HTR-8/SVneo (cell line): ENCODE data around the gene PSMC4.
A peak's percentile ranks its signal among the peaks of the same experiment; 100 is the strongest.
"Not testable (repeated sequence)": the region's sequence is repeated elsewhere in the genome, so short reads cannot be mapped to it uniquely, and the experiment has no call there.

Source experiments
- DNase-seq: peaks from one replicate; pipeline ENCODE4 v3.0.0; 2011; ENCODE audit warnings: low spot score, mixed read lengths; ENCODE audit not compliant: insufficient read length
- FAIRE-seq: peaks from 2 replicates; lab custom pipeline; 2011; peaks lifted over from hg19 to GRCh38; lab: Jason Lieb, UNC

The PSMC4 gene

GRCh38 chr19:39942366-39942730 is 28.6 kb upstream of the PSMC4 start:
- DNase-seq (no peak), FAIRE-seq (no peak)

DNA sequence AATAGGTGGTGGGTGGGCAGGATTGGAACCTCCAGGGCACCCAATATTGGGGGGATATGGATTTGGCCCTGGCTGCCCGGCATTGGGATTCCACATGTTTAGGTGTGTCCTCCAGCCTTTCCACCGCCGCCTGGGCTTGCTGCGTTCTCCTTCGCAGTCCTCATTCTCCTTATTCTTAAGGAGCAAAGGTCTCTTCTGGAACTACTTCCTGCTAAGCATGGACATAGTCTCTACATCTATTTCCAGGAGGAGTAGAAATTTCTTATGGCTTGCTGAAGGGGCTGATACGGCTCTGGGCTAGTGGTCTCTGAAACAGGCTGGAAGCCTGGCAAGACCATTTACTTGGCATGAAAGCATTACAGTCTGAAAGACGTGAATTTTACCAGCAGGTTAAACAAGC is 27.4 kb upstream of the PSMC4 start:
- DNase-seq (no peak), FAIRE-seq (no peak)

GRCh38 chr19:39946532-39946931 is 24.4 kb upstream of the PSMC4 start:
- FAIRE-seq (no peak), DNase-seq (no peak)

DNA sequence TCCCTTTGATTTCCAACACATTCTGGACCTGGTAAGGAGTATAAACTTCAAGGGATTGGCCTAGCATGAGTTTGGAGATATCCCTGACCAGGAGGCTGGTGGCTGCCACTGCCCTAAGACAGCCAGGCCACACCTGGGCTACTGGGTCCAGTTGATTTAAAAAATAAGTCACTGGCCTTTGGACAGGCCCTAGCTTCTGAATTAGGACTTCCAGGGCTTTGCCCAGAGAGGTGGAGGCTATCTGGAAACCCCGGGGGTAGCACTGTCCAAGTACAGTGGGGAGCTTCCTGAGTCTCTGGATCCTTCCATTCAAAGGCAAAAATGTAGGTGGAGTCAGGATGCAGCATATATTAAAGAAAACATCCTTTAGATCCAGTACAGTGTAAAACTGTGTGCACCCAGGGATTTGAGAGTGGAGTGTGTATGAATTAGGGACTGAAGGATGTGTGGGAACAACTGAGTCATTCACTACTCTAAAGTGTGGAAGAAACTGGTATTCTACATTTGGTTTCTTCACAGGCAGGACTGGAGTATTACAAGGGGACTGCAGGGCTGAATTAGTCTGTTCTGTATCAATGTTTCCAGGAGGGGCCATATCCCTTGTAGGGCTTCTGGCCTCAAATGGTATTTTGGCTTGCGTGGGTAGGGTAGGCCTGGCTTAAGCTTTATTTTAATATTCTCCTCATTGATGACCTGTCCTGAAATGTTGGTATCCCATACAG is 21.8 kb upstream of the PSMC4 start:
- FAIRE-seq: no peak

GRCh38 chr19:39951065-39951650 is 19.8 kb upstream of the PSMC4 start:
- FAIRE-seq: no peak
- no peak for DNase-seq

More for the DNA sequence above, 21.8 kb upstream of the PSMC4 start:
- no peak for DNase-seq

DNA sequence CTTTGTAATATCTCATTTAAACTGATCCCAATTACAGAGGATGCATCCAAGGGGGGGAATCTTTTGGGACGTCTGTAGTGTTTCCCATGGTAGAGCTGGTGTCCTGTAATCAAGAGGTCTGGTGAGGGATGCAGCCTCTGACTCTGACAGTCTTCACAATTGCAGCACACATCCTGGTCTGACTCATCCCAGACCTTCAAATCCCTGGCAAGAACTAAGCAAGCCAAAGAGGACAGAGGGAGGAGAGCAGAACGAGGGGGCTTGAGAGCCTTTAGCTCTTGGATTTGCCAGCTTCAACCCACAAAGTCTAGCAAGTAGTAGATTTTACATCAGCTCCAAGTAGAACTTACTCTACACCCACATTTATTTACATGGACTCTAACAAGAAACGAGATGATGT is 19.3 kb upstream of the PSMC4 start:
- peak; percentile 19 for DNase-seq
- no peak for FAIRE-seq

DNA sequence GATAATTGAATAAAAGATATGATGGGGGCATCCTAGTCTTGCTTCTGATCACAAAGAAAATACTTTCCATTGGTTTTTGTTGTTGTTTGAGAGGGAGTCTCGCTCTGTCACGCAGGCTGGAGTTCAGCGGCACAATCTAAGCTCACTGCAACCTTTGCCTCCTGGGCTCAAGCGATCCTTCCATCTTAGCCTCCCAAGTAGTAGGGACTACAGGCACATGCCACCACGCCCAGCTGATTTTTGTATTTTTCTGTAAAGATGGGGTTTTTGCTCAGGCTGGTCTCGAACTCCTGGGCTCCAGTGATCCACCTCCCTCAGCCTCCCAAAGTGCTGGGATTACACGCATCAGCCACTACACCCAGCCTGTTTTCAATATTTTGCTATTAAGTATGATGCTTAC is 17.1 kb upstream of the PSMC4 start:
- DNase-seq (no peak), FAIRE-seq (no peak)

- not testable (repeated sequence) for DNase-seq, FAIRE-seq
These were observed 13.1 kb upstream of the PSMC4 start for GRCh38 chr19:39957886-39958285.

- not testable (repeated sequence) for DNase-seq, FAIRE-seq
These were observed 12.0 kb upstream of the PSMC4 start for GRCh38 chr19:39958942-39959341.

DNA sequence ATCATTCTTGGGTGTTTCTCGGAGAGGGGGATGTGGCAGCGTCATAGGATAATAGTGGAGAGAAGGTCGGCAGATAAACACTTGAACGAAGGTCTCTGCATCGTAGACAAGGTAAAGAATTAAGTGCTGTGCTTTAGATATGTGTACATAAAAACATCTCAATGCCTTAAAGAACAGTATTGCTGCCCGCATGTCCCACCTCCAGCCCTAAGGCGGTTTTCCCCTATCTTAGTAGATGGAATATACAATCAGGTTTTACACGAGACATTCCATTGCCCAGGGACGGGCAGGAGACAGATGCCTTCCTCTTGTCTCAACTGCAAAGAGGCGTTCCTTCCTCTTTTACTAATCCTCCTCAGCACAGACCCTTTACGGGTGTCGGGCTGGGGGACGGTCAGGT is 11.6 kb upstream of the PSMC4 start:
- FAIRE-seq, DNase-seq: not testable (repeated sequence)

- DNase-seq (no peak), FAIRE-seq (no peak)
These were observed 7.1 kb upstream of the PSMC4 start for GRCh38 chr19:39963898-39964297.

- FAIRE-seq (no peak), DNase-seq (no peak)
These were observed 4.3 kb upstream of the PSMC4 start for GRCh38 chr19:39966617-39967016.

- no peak for DNase-seq
- FAIRE-seq: no peak
These were observed 3.4 kb upstream of the PSMC4 start for GRCh38 chr19:39967561-39967960.

DNA sequence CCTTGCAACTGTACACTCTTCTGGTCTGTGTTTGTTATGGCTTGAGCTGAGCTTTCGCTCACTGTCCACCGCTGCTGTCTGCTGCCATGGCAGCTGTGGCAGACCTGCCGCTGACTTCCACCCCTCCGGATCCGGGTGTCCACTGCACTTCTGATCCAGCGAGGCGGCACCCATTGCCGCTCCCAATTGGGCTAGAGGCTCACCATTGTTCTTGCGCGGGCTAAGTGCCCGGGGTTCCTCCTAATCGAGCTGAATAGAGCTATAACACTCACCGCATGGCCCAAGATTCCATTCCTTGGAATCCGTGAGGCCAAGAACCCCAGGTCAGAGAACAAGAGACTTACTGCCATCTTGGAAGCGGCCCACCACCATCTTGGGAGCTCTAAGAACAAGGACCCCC is 2.2 kb upstream of the PSMC4 start:
- FAIRE-seq (no peak), DNase-seq (no peak)

- no peak for FAIRE-seq
- no peak for DNase-seq
These were observed 1.7 kb upstream of the PSMC4 start for GRCh38 chr19:39969266-39969665.

GRCh38 chr19:39969681-39970424 is 1.1 kb upstream of the PSMC4 start:
- no peak for DNase-seq
- no peak for FAIRE-seq

DNA sequence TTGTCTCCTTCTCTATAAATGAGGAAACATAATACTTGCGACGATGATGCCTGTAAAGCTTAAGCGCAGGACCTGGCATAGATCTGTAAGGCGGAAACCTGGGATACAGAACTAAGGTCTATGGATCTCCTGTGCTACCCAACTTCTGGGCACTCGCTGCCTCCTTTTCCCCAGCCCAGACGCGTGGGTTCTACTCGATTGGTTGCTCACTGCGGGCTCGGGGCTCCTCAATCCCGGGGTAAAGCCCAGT is 615 bp upstream of the PSMC4 start:
- FAIRE-seq (no peak), DNase-seq (no peak)

- DNase-seq (no peak), FAIRE-seq (no peak)
These were observed 543 bp downstream of the PSMC4 start for GRCh38 chr19:39971380-39972035.

DNA sequence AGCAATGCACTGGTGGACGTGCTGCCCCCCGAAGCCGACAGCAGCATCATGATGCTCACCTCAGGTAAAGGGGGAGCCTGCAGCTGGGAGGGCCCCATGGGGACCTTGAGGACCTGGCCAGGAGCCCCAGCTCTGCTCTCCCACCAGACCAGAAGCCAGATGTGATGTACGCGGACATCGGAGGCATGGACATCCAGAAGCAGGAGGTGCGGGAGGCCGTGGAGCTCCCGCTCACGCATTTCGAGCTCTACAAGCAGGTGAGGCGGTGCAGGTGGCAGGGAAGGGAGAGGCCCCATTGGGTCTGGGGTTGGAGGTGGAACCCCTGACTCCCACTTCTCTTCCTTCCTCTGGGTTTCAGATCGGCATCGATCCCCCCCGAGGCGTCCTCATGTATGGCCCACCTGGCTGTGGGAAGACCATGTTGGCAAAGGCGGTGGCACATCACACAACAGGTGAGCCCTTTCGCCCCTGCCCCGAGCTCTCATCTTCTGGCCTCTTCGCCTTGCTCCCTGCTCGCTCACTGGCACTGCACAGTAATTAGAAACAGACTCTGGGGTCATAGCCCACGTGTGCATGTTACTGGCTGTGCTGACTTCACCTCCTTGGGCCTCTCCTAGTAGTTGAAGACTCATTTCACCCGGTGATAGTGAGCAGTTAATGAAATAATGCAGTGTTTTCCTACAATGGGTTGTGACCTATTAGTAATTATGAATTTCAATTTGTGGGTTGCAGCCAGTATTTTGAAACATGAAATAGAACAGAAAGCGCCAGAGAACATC is 3.6 kb downstream of the PSMC4 start:
- no peak for FAIRE-seq
- DNase-seq: no peak

DNA sequence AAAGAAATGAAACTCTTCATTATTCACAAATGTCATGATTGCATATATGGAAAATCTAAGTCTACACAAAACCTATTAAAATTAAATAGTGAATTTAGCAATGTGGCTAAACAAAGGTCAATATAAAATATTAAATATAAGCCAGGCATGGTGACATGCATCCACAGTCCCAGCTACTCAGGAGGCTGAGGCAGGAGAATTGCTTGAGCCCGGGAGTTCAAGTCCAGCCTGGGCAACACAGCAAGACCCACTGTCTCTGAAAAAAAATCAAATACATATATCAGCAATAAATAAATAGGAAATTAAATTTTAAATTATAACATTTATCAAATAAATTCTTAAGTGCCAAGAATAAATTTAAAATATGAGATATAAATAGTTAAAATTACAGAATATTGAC is 11.9 kb downstream of the PSMC4 start:
- DNase-seq: no peak
- FAIRE-seq: no peak
